Hippocampal formation (tissue), 2 donors: ENCODE results near the gene SAG.
"Not testable (repeated sequence)": the region's sequence is repeated elsewhere in the genome, so short reads cannot be mapped to it uniquely, and the experiment has no call there.

Experiments used
- DNase-seq, 2 donors: peaks; one replicate each; lab custom pipeline; 2025; lab: John Stamatoyannopoulos, UW

Gene SAG

GRCh38 chr2:233329489-233330135, 22.0 kb downstream of the SAG start:
- DNase-seq: no peak

- peak; percentile 9 to 31 for DNase-seq
Observed at GRCh38 chr2:233331536-233331935, 23.9 kb downstream of the SAG start.

DNA sequence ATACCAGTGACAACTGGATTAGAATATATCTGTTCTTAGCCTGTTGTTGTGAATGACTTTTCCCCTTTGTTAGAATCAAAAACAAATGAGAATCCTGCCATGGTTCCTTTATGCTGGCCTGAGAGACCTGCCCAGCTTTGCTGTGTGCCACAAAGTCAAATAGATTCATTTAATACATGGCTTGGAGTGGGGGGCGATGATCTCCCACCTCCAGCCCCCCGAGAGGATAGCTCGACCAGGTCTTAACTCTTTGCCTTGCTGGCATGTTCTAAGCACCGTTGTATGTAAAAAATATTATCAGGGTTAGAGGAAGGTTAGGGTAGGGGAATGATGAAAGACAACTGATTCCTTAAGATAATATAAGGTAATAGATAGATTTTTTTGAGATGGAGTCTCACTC, 24.5 kb downstream of the SAG start:
- DNase-seq: no peak

DNA sequence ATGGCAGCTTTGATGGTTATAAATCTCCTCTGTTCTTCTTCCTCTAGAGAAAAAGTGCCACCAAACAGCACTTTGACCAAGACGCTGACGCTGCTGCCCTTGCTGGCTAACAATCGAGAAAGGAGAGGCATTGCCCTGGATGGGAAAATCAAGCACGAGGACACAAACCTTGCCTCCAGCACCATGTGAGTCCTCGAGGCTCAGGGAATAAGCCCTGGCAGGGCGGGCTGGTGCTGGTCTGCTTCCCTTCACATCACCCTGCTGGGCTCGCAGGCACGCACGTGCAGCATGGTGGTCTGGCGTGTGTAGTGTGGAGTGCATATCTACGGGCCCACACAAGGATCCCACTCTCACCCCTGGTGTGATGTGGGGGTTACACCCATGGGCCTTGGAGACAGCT, 27.3 kb downstream of the SAG start:
- no peak for DNase-seq

GRCh38 chr2:233336091-233336490, 28.5 kb downstream of the SAG start:
- not testable (repeated sequence) for DNase-seq

DNA sequence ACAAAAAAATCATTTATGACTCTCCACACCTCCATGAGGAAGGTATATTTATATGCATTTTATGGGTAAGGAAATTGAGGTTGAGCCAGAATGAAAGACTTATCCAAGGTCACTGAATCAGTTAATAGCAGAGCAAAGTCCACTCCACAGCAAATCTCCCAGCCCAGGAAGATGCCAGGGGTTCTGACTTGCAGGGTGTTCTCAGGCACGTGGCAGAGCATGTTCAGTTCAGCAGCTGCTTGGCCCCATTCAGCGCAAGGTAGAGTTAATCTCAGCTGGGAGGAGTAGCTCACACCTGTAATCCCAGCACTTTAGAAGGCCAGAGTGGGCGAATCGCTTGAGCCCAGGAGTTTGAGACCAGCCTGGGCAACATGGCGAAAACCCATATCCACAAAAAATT, 28.9 kb downstream of the SAG start:
- no peak for DNase-seq

- DNase-seq: no peak
Observed at GRCh38 chr2:233338046-233338445, 30.4 kb downstream of the SAG start.

- DNase-seq: no peak
Observed at GRCh38 chr2:233338812-233339368, 31.3 kb downstream of the SAG start.

DNA sequence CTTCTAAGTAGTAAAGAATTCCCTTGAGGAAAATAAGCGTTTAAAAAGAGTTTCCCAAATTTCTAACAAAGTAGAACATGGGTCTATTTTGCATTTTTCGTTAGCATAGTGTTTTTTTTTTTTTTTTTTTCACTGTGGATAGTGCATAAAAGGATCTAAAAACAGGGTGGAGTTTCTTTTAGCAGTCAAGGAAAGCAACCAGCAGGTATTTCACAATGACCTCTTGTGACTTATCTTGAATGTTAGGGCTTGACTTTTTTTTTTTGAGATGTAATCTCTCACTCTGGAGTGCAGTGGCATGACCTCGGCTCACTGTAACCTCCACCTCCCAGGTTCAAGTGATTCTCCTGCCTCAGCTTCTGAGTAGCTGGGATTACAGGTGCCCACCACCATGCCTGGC, 31.8 kb downstream of the SAG start:
- no peak for DNase-seq

GRCh38 chr2:233341296-233341695, 33.7 kb downstream of the SAG start:
- no peak for DNase-seq

DNA sequence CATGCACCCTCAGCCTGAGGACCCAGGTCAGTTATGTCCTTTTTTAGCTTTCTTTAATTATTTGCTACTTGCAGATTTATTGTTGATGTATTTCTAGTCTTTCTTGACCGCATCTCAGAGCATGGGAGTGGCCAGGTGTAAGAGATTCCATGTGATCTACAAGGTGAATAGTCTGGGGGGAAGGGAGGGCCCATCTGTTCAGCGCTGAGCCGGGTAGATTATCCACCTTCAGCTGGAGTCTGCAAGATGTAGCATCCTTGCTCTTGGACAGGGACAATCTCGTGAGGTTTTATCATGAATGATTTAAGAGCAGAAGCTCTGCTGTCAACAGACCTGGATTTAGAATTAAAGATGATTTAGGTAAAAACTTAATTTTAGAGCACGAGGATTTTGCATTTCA, 34.7 kb downstream of the SAG start:
- no peak for DNase-seq

DNA sequence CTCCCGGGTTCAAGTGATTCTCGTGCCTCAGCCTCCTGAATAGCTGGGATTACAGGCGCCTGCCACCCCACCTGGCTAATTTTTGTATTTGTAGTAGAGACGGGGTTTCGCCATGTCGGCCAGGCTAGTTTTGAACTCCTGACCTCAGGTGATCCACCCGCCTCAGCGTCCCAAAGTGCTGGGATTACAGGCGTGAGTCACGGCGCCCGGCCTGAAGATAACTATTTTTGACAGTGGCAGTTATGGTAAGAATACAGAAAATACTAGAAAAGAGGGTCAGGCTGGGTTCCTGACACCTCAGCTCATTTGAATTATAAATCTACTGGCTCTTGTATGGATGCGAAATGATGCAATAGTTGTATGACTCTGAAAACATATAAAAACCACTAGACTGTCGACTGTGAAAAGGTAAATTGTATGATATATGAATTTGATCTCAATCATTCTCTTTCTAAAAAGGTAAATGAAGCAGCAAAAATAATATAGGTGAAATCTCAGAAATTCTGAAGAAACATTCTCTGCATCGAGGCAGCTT, 35.6 kb downstream of the SAG start:
- no peak for DNase-seq

DNA sequence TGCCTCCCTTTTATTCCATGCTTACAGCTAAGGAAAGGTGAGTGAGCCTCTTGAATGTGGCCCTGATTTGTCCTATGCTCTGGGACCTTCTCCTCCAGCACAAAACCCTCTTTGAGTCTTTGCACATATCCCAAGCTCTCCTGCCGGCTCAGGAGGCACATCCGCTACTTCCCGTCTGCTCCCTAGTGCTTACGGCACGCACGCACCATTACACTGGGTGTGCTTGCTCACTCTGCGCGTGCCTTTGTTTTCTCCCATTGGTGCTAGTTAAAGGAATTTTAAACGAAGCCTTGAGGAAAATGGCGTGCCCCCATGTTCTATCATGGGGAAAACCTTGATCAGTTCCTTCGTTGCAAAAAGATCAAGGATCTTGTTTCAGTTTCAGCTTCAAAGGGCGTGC, 38.8 kb downstream of the SAG start:
- no peak for DNase-seq

DNA sequence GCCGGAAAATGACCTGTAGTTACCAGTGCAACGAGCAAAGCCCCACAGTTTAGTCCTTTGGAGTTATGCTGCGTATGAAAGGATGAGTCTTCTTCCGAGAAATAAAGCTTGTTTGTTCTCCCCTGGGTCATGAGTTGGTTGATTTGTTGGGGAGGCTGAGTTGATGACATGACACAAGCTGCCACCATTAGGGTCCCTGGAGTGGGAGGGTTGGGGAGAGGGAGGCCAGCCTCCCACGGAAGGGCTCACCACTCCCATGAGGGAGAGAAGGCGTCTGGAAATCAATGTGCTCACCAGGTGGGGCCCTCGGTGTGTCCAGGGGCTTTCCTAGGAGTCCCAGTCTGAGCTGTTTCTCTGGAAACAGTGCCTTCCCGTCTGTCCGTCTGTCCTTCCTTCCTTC, 39.3 kb downstream of the SAG start:
- no peak for DNase-seq

- DNase-seq: peak; percentile 41 to 58
Observed at GRCh38 chr2:233349005-233349998, 41.7 kb downstream of the SAG start.

- DNase-seq: peak in 1 of 2 donors; percentile 10
Observed at GRCh38 chr2:233350708-233351107, 43.1 kb downstream of the SAG start.

- no peak for DNase-seq
Observed at GRCh38 chr2:233351423-233351822, 43.8 kb downstream of the SAG start.

- DNase-seq: no peak
Observed at GRCh38 chr2:233352141-233352842, 44.7 kb downstream of the SAG start.

DNA sequence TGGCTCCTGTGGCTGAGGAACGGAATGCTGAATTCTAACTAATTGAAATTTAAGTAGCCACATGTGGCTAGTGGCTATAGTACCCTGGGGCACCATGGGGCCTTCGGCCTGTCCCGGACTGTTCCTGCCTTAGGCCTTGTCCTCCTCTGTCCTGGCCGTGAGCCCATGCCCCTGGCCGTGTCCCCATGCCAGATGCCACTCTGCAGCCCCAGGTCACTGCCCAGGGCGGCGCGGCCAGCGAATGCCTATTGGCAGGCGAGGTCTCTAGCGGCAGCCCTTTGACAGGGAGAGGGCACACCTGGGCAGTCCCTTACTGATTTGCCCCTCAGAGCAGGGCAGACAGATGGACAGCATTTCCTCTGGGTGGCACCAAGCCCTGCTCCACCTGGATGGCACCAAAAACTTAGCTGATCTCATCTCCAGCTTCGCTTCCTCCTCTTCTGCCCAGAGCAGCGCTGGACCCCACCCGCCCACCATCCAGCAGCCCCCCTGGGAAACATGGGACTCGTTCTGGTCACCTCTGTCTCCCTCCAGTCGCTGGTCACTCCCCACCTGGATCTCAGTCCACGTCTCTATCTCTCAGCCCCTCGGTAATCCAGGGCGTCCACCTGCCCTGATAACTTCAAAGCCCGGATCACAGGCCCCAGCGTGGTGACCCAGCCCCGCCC, 45.6 kb downstream of the SAG start:
- DNase-seq: no peak

- peak; percentile 34 to 54 for DNase-seq
Observed at GRCh38 chr2:233353769-233354499, 46.3 kb downstream of the SAG start, which contains the start of gene DGKD. DGKD (plus strand) TSS chr2:233354494; CDS start chr2:233354519, 25 bp downstream.

GRCh38 chr2:233354500-233354924, 46.9 kb downstream of the SAG start:
- no peak for DNase-seq
